K562 (cell line): Measurements from ENCODE around the gene TRIM23. TPM values are rescaled to one million over a fixed set of nuclear protein-coding genes. Genes with fewer than 3 reads are reported as not detected.

Experiments used
- ATAC-seq: fragments of 200-7000 bp; cut with Tn5 transposase; 3 replicates; pipeline ENCODE4 v1.9.1; 2020; ENCODE audit warnings: moderate library complexity
- BruUV-seq: library from RNA; stranded (reverse); fragments of 400-500 nt; replicated peaks from 2 replicates; lab custom pipeline; 2021; lab: Mats Ljungman, UMichigan
- CTCF ChIA-PET: fragments of 300-600 bp; formaldehyde crosslinking; extraction: SDS; loops from one replicate; lab custom pipeline; 2021; ENCODE audit warnings: low intra/inter-chr PET ratio; lab: Yijun Ruan, JAX
- POLR2A ChIA-PET: fragments of 300-600, 350-650 bp; sonication (Branson Sonifier 250); formaldehyde crosslinking; extraction: SDS; loops from one replicate; lab custom pipeline; 2021; ENCODE audit warnings: antibody characterized with exemption, inconsistent platforms; lab: Yijun Ruan, JAX
- DNase-seq, 4 experiments: peaks; one replicate each; pipeline versions ENCODE4 v3.0.0 to v3.0.0-alpha.2; 2011 to 2018; ENCODE audit warnings: low spot score in 3 of 4, mixed read lengths in 3 of 4; ENCODE audit errors: extremely low read depth in 1 of 4
- FAIRE-seq: peaks from 2 replicates; lab custom pipeline; 2011; peaks lifted over from hg19 to GRCh38; lab: Jason Lieb, UNC
- H2AFZ ChIP-seq: 2 replicates; pipeline ENCODE4 v1.6.0; 2011; ENCODE audit warnings: low read depth, low read length, control low read depth, inconsistent platforms
- H3K27ac ChIP-seq: fragments of 200-600 bp; 3 replicates; pipeline ENCODE4 v1.8.0; 2011; ENCODE audit warnings: low read depth, mild to moderate bottlenecking, control low read depth, inconsistent platforms, low read length, moderate library complexity, mixed read lengths; ENCODE audit errors: extremely low read depth
- H3K27me3 ChIP-seq, 2 experiments: fragments of 300-600 bp in 1 of 2; 2 replicates in 1 of 2; 3 replicates in 1 of 2; pipeline versions ENCODE4 v1.6.0 to v1.8.0; 2011; ENCODE audit warnings: inconsistent platforms in 2 of 2, low read length in 2 of 2, mild to moderate bottlenecking in 1 of 2, mixed read lengths in 1 of 2, moderate library complexity in 1 of 2; ENCODE audit not compliant: control insufficient read depth in 2 of 2, insufficient read depth in 2 of 2
- H3K36me3 ChIP-seq: fragments of 300-600 bp; 3 replicates; pipeline ENCODE4 v1.8.0; 2011; ENCODE audit warnings: mild to moderate bottlenecking, low read length, inconsistent platforms; ENCODE audit not compliant: control insufficient read depth, insufficient read depth
- H3K4me1 ChIP-seq, 2 experiments: fragments of 200-600 bp in 1 of 2; replicated peaks in 1 of 2; 2 replicates in 1 of 2; 3 replicates in 1 of 2; pipeline versions ENCODE4 v1.5.1 to v1.8.0; 2011; ENCODE audit warnings: inconsistent platforms in 2 of 2, low read length in 2 of 2, mild to moderate bottlenecking in 1 of 2, mixed read lengths in 1 of 2, moderate library complexity in 1 of 2; ENCODE audit not compliant: control insufficient read depth in 2 of 2, insufficient read depth in 2 of 2
- H3K4me2 ChIP-seq: 2 replicates; pipeline ENCODE4 v1.6.1; 2011; ENCODE audit warnings: low read length, control low read depth, inconsistent platforms, mixed read lengths; ENCODE audit not compliant: insufficient read depth
- H3K4me3 ChIP-seq: fragments of 200-600 bp; sonication (generic), shearing (Covaris generic); 2 replicates; pipeline ENCODE4 v1.5.1; 2016; ENCODE audit warnings: control low read depth, inconsistent platforms
- H3K79me2 ChIP-seq: fragments of 200-600 bp; 3 replicates; pipeline ENCODE4 v1.8.0; 2011; ENCODE audit warnings: low read length, inconsistent platforms; ENCODE audit not compliant: control insufficient read depth, insufficient read depth
- H3K9ac ChIP-seq, 2 experiments: 2 replicates each; pipeline versions ENCODE4 v1.6.0 to v1.6.1; 2011; ENCODE audit warnings: low read depth in 2 of 2, low read length in 2 of 2, control low read depth in 1 of 2, inconsistent platforms in 1 of 2, mild to moderate bottlenecking in 1 of 2, mixed read lengths in 1 of 2; ENCODE audit not compliant: insufficient read depth in 1 of 2
- H3K9me1 ChIP-seq: one replicate; pipeline ENCODE4 v1.6.0; 2011; ENCODE audit warnings: inconsistent platforms, mild to moderate bottlenecking, low read length, moderate library complexity; ENCODE audit not compliant: control insufficient read depth, insufficient read depth
- H3K9me3 ChIP-seq: replicated peaks from 2 replicates; pipeline ENCODE4 v1.5.1; 2011; ENCODE audit warnings: low read depth, low read length, inconsistent platforms; ENCODE audit not compliant: control insufficient read depth, insufficient read depth
- H4K20me1 ChIP-seq: replicated peaks from 2 replicates; pipeline ENCODE4 v1.6.1; 2011; ENCODE audit warnings: low read length, inconsistent platforms, mixed read lengths; ENCODE audit not compliant: control insufficient read depth, insufficient read depth
- ATF3 ChIP-seq, 2 experiments: fragments of 450-650 bp in 1 of 2; sonication (generic) in 1 of 2; formaldehyde crosslinking in 1 of 2; IDR thresholded peaks in 1 of 2; conservative IDR thresholded peaks in 1 of 2; 2 replicates each; pipeline versions ENCODE4 v1.6.1 to v1.8.1; 2016 to 2023; ENCODE audit warnings: mild to moderate bottlenecking in 2 of 2, moderate library complexity in 2 of 2, inconsistent platforms in 1 of 2, missing genetic modification reagents in 1 of 2
- ATF7 ChIP-seq: fragments of 450-650 bp; IDR thresholded peaks from 2 replicates; pipeline ENCODE4 v1.7.1; 2014; ENCODE audit warnings: mild to moderate bottlenecking, moderate library complexity
- HNRNPK ChIP-seq: fragments of 200-400 bp; formaldehyde crosslinking; IDR thresholded peaks from one replicate; pipeline ENCODE4 v1.6.1; 2018; ENCODE audit warnings: mild to moderate bottlenecking, low read depth, low read length; ENCODE audit not compliant: poor library complexity, severe bottlenecking
- ZNF324 ChIP-seq: fragments of 250-450 bp; sonication (Bioruptor Pico); IDR thresholded peaks from 2 replicates; pipeline ENCODE4 v1.4.0; 2020; ENCODE audit warnings: mild to moderate bottlenecking
- WGBS: fragments of 100-300 bp; shearing (Covaris generic); methylation state at CpG from one replicate; pipeline ENCODE4 v1.1.6; 2016; ENCODE audit warnings: low coverage, mixed read lengths; ENCODE audit not compliant: insufficient coverage; ENCODE audit errors: missing lambda C conversion rate; 5-methylcytosine and 5-hydroxymethylcytosine counted together
- in situ Hi-C: fragments of 300-500 bp; cut with MboI; formaldehyde crosslinking; loops from 4 replicates; pipeline ENCODE4 v1.15.0; 2018; ENCODE audit warnings: inconsistent platforms, mixed read lengths
- intact Hi-C: fragments of 100-400 bp; cut with micrococcal nuclease; formaldehyde crosslinking; loops from 2 replicates; pipeline ENCODE4 v1.14.2; 2022
- polyA plus RNA-seq, 8 experiments: library from polyadenylated mRNA; depleted of rRNA in 4 of 8; stranded (reverse) in 5 of 8; unstranded in 3 of 8; fragments of >200 nt; fragmentation: Nextera tagmentation in 2 of 8; fragmentation: Illumina TruSeq in 1 of 8; extraction: Ambion mirVana in 2 of 8; extraction: Trizol in 1 of 8; gene quantifications; 2 replicates each; pipeline versions ENCODE4 v1.2.1 to v1.2.3, GENCODE V29; 2011 to 2014; ENCODE audit warnings: inconsistent platforms in 1 of 8, missing spikeins in 1 of 8
- total RNA-seq, 7 experiments: library from RNA; depleted of rRNA in 6 of 7; stranded (reverse); fragments of >200 nt in 6 of 7; fragmentation: Illumina TruSeq in 2 of 7; extraction: Trizol in 2 of 7; gene quantifications; 2 replicates each; pipeline versions ENCODE4 v1.2.1 to v1.2.3, GENCODE V29; 2011 to 2021; ENCODE audit warnings: low replicate concordance in 1 of 7
- TF ChIP-seq, protein P1 (sequence below): sonication (generic); formaldehyde crosslinking; IDR thresholded peaks from 2 replicates; pipeline ENCODE4 v1.8.0; 2023; ENCODE audit warnings: mild to moderate bottlenecking, missing genetic modification reagents

TRIM23 gene
- total and polyA plus RNA-seq, 9 of the 15 experiments (the other 6 are each of a cell fraction or from before 2014, with no cell fraction given) = 2.4 to 8.5 (median 4.9) TPM

DNA sequence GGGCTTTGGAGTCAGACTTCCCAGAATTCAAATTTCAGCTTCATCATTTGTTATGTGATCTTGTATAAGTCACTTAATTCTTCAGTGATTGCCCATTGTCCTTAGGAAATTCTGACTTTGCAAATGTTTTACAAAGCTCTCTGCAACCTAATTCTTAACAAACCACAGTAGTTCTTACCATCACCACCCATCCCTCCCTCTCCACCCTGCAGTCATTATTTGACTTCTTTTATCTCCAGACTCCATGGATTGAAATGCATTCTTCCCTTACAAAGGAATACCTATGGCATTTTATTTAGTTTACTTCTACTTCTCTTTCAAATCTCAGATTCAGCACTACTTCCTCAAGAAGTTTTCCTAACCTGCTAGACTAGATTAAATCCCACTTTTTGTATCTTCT is 23.8 kb upstream of the TRIM23 start (continued):
- TF ChIP-seq ZNF324 (CRISPR knock-in tag) (no peak), HNRNPK (no peak)

DNA sequence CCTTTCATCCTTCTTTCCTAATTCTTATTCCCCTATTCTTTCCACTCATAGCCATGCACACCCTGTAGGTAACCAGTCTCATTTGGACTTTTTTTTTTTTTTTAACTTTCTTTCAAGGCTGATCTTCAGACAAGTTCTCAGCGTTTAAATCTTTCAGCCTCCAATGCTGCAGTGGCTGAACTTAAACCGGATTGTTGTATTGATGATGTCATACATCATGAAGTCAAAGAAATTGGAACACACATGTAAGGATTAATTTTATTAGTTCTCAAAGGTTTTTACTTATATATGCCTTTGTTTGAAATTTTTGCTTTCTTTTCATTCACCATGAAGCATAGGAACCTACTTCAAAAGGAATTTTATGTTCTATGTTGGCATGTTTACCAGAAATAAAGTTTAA is 22.8 kb upstream of the TRIM23 start:
- ChIA-PET CTCF (no interaction called here), POLR2A (no interaction called here)
- FAIRE-seq (no peak), DNase-seq (no peak), ATAC-seq (no peak)
- Histone ChIP-seq H3K9ac (no peak overlapping the region), H2AFZ (no peak overlapping the region), H3K9me1 (no peaks in the 10 kb centered on the region), H3K79me2 (no peaks in the 10 kb centered on the region), H3K9me3 (no peaks in the 10 kb centered on the region), H3K36me3 (peaks cover 18% of the 10 kb centered on the region; the same call in 1 of the 3 replicates), H3K27ac (no peak overlapping the region), H3K4me3 (no peak overlapping the region), H3K4me2 (no peak overlapping the region), H3K4me1 (no peaks in the 10 kb centered on the region), H3K27me3 (no peaks in the 10 kb centered on the region), H4K20me1 (no peaks in the 10 kb centered on the region)
- WGBS = 66% methylated on average over 2 of the region's 2 CpGs
- BruUV-seq = no TSS peak
- in situ Hi-C loops (no loop called here), intact Hi-C loops (no loop called here)
- TF ChIP-seq ATF7 (peak; percentile 34; the same call in 1 of the 2 replicates), ATF3 (IDR thresholded peaks at IDR 0.05) (peak; percentile 66), ATF3 (CRISPR knock-in tag; conservative IDR thresholded peaks at IDR 0.05) (no peak)
- TF ChIP-seq, protein P1, sequence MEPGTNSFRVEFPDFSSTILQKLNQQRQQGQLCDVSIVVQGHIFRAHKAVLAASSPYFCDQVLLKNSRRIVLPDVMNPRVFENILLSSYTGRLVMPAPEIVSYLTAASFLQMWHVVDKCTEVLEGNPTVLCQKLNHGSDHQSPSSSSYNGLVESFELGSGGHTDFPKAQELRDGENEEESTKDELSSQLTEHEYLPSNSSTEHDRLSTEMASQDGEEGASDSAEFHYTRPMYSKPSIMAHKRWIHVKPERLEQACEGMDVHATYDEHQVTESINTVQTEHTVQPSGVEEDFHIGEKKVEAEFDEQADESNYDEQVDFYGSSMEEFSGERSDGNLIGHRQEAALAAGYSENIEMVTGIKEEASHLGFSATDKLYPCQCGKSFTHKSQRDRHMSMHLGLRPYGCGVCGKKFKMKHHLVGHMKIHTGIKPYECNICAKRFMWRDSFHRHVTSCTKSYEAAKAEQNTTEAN (CRISPR knock-in tag) = no peak
